Bronchial epithelial cell (primary cell): ENCODE results near the gene SEC14L2. TPM values are rescaled to one million over a fixed set of nuclear protein-coding genes. Genes with fewer than 3 reads are reported as not detected.
A peak's percentile ranks its signal among the peaks of the same experiment; 100 is the strongest.

Experiments
- DNase-seq: peaks from one replicate; pipeline ENCODE4 v3.0.0-alpha.2; 2010; ENCODE audit warnings: low read depth
- FAIRE-seq: peaks from 2 replicates; lab custom pipeline; 2011; peaks lifted over from hg19 to GRCh38; lab: Jason Lieb, UNC
- H3K27me3 ChIP-seq: 2 replicates; pipeline ENCODE4 v1.5.1; 2011; ENCODE audit warnings: low read length; ENCODE audit not compliant: control insufficient read depth, insufficient read depth
- H3K36me3 ChIP-seq: 2 replicates; pipeline ENCODE4 v1.5.1; 2011; ENCODE audit warnings: low read length; ENCODE audit not compliant: control insufficient read depth, insufficient read depth
- H3K4me3 ChIP-seq: 2 replicates; pipeline ENCODE4 v1.5.1; 2011; ENCODE audit warnings: mild to moderate bottlenecking, low read depth, low read length, control low read depth
- CTCF ChIP-seq: IDR thresholded peaks from 2 replicates; pipeline ENCODE4 v1.5.1; 2011; ENCODE audit warnings: mild to moderate bottlenecking, moderate library complexity, low read length, control low read depth, inconsistent platforms; ENCODE audit not compliant: insufficient read depth, severe bottlenecking
- total RNA-seq: library from RNA; depleted of rRNA; stranded (reverse); fragments of >200 nt; gene quantifications from 2 replicates; pipeline ENCODE4 v1.2.1, GENCODE V29; 2014

Gene SEC14L2
- total RNA-seq, 1 donor from 2014 or later = 34.5 TPM

DNA sequence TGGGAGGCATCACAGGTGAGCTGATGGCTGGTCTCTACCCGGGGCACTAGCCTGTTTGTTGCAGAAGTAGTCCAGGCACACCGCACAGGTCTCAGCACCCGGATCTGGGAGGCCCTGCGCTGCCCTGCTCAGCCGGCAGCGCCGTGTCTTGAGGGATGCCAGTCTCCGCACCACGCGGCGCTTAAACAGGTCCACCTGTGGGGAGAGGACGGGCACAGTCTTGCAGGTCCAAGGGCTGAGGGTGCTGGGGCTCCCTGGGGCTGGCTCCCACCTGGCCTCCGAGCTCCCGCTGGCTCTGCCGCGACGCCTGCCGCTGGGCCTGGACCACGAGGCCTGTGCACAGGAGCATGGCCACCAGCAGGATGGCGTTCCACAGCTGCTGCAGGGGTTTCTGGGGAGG is 16.8 kb upstream of the SEC14L2 start:
- no peaks in the 10 kb centered on the region for H3K27me3 ChIP-seq
- H3K4me3 ChIP-seq = no peak overlapping the region
- peaks cover 10% of the 10 kb centered on the region for H3K36me3 ChIP-seq
- FAIRE-seq (no peak), DNase-seq (no peak)
- no peak for TF ChIP-seq CTCF

- DNase-seq (no peak), FAIRE-seq (peak; percentile 40)
- H3K4me3 ChIP-seq = no peak overlapping the region
- peaks cover 10% of the 10 kb centered on the region for H3K36me3 ChIP-seq
- no peaks in the 10 kb centered on the region for H3K27me3 ChIP-seq
- no peak for TF ChIP-seq CTCF
Measured at GRCh38 chr22:30381264-30381663, 15.6 kb upstream of the SEC14L2 start.

DNA sequence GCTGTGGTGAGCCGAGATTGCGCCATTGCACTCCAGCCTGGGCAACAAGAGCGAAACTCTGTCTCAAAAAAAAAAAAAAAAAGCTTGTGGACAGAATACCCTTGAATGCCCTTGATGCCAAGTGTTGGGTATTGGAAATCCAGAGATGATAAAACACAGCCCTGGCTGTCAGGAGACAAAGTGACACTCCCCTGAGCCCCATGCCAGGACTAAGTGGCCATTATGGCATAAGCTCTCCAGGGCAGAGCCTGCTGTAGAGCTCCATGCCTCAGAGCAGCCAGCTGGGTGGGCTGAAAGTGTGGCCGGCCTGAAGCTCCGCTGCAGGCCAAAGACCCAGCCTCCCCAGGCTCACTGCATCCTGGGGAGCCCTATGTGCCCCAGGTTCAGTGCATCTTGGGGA is 14.5 kb upstream of the SEC14L2 start:
- TF ChIP-seq CTCF = no peak
- Histone ChIP-seq H3K36me3 (peaks cover 10% of the 10 kb centered on the region), H3K27me3 (no peaks in the 10 kb centered on the region), H3K4me3 (no peak overlapping the region)
- DNase-seq (no peak), FAIRE-seq (no peak)

DNA sequence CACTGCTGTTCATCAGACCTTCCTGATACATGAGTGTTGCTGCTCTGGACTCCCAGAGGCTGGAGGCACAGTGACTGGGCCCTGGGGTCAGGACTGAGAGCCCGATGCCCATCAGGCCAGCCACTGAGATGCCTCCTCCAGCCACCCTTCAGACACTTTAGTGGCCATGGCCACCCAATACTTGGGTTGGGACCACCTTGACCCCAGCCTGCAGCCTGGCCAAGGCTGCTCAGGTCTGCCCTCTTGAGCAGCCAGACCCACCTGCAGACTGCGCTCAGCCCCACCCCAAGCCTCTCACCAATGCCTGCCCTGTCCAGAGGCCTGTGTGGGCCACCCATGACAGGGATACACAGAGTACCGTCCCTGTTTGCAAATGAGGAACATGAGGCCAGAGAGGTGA is 13.8 kb upstream of the SEC14L2 start:
- DNase-seq (no peak), FAIRE-seq (no peak)
- Histone ChIP-seq H3K27me3 (no peaks in the 10 kb centered on the region), H3K36me3 (peaks cover 9% of the 10 kb centered on the region), H3K4me3 (no peak overlapping the region)
- TF ChIP-seq CTCF = no peak

DNA sequence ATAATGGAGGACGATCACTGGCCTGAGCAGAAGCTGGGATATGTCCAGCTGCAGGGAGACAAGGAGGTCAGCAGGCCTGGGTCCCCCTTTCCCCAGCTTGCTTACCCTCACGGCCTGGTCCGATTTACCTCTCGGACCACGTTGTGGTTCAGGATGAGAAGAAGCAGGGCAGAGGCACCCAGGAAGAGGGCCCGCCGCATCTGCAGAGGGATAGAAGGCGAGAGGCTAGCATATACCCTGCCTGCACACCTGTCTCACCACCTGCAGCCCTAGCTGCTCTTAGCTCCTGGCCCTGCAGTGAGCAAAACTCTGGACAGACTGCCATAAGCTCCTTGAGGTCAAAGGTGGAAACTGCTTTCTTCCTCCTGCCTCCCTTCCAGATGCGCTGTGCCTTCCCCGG is 10.9 kb upstream of the SEC14L2 start:
- H3K27me3 ChIP-seq = no peaks in the 10 kb centered on the region
- H3K36me3 ChIP-seq = peaks cover 1% of the 10 kb centered on the region
- TF ChIP-seq CTCF = no peak
- H3K4me3 ChIP-seq = no peak overlapping the region
- FAIRE-seq (no peak), DNase-seq (no peak)

DNA sequence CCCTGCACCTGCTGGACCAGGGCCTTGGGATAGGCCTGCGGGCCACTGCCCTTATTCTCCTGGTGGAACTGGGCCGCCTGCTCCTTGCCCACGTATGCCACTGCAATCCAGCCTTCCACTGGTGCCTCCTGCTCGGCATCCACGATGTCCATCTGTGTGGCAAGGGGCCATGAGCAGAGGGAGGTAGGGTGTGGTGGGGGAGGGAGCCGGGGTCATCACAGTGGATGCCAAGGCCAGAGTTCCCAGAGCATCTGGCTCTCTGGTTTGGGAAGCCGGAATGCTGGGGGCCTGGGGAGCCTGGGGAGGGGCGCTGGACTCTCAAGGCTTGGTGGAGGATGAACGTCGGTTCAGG is 10.2 kb upstream of the SEC14L2 start:
- no peak for FAIRE-seq
- H3K27me3 ChIP-seq = no peaks in the 10 kb centered on the region
- no peak for DNase-seq
- peaks cover 1% of the 10 kb centered on the region for H3K36me3 ChIP-seq
- H3K4me3 ChIP-seq = peak overlapping the region; percentile 51
- TF ChIP-seq CTCF = no peak
